GM12873 (cell line): Measurements from ENCODE around the gene SLC6A19.

Experiments
- CTCF ChIP-seq: IDR thresholded peaks from 2 replicates; pipeline ENCODE4 v1.5.1; 2012; ENCODE audit warnings: low read depth, mild to moderate bottlenecking, moderate library complexity, low read length, control low read depth; ENCODE audit not compliant: insufficient read depth; ENCODE audit errors: missing control alignments

SLC6A19 gene

GRCh38 chr5:1252681-1253080 lies 51.3 kb downstream of the SLC6A19 start:
- TF ChIP-seq CTCF: no peak

- TF ChIP-seq CTCF: no peak
These were observed 52.2 kb downstream of the SLC6A19 start for GRCh38 chr5:1253456-1254105.

- TF ChIP-seq CTCF: no peak
These were observed 52.8 kb downstream of the SLC6A19 start for GRCh38 chr5:1254196-1254595.

- TF ChIP-seq CTCF: no peak
These were observed 53.7 kb downstream of the SLC6A19 start for GRCh38 chr5:1255081-1255561.

GRCh38 chr5:1256776-1257175 lies 55.4 kb downstream of the SLC6A19 start:
- no peak for TF ChIP-seq CTCF

GRCh38 chr5:1257363-1257762 lies 56.0 kb downstream of the SLC6A19 start:
- no peak for TF ChIP-seq CTCF

- TF ChIP-seq CTCF: no peak
These were observed 56.4 kb downstream of the SLC6A19 start for GRCh38 chr5:1257841-1258240.
